Activated naive CD4-positive, alpha-beta T cell treated with anti-CD3 and anti-CD28 coated beads, Interleukin-2, amount 50 U/mL, for 72 hours (primary cell): ENCODE results near the gene SYT3. TPM values are rescaled to one million over a fixed set of nuclear protein-coding genes. Genes with fewer than 3 reads are reported as not detected.
A peak's percentile ranks its signal among the peaks of the same experiment; 100 is the strongest.

Experiments used
- ATAC-seq, 2 donors: fragments of 150-1000 bp; cut with Tn5 transposase; 2 replicates each; pipeline ENCODE4 v1.10.0; 2021; ENCODE audit warnings: mild to moderate bottlenecking in 2 of 2, moderate library complexity in 2 of 2
- DNase-seq, 2 donors: peaks; one replicate each; pipeline ENCODE4 v3.0.0; 2021 to 2022; ENCODE audit warnings: low spot score in 2 of 2
- H3K27ac Mint-ChIP-seq, 2 donors: one replicate each; pipeline ENCODE4 v1.8.0; 2022; ENCODE audit warnings: mild to moderate bottlenecking in 2 of 2, mixed read lengths in 2 of 2
- H3K36me3 Mint-ChIP-seq, 2 donors: one replicate each; pipeline ENCODE4 v1.8.0; 2022; ENCODE audit warnings: mixed read lengths in 2 of 2
- H3K9me3 Mint-ChIP-seq, 2 donors: one replicate each; pipeline ENCODE4 v1.8.0; 2022; ENCODE audit warnings: mixed read lengths in 2 of 2
- total RNA-seq, 2 donors: library from RNA; stranded (reverse); gene quantifications; one replicate each; pipeline ENCODE4 v1.2.3, GENCODE V29; 2022

SYT3 gene
- total RNA-seq, 2 donors from 2014 or later: 0.23 TPM; not detected in 1

DNA sequence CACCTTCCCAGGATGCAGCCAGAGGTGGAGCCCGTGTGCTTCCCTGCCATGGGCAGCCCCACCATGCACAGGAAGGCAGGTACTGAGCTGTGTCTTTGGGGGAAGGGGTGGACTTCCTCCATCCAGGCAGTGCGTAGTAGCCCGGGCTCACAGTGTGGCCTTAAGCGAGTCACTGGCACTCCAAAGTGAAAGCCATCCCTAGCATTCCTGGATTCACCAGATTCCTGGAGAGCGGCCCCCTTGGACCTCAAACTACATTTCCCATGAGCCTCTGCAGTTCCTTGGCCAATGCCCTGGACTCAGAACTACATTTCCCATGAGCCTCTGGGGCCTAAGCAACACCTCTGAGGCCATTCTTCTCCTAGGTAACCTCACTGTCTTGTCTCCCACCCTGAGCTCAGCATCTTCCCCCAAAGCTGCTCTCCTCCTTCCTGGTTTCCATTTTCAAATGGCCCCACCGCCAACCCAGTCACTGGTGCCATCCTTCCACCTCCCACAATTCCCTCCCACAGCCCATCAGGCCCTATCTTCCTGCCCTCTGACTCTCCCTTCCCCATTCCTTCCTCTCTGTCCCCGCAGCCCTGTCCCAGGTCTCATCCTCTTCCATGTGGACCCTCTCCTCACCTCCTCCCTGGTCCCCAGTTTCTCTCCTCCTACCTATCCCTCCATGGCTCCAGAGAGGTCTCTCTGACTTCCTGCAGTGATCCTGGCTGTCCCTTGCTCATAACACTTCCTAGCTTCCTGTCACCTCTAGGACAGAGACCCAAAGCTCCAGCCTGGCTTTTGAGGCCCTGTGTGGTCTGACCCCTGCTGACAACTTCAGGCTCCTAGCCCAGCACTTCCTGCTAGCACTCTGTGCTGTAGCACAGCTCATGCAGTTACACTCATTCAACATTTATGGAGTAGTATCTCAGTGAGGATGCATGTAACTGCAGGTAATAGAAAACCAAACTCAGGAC, 10.0 kb upstream of the SYT3 start, which contains the start of gene C19orf81:
C19orf81 (plus strand) TSS at position 13 of the 959 bp plus-strand sequence; CDS start at position 13, 0 bp downstream.
- DNase-seq (no peak), ATAC-seq (peak in 1 of 2 donors; percentile 53)
- Mint-ChIP-seq H3K9me3 (peaks cover 0 to 10% of the 10 kb centered on the region in 2 donors), H3K36me3 (peaks cover 0 to 2% of the 10 kb centered on the region in 2 donors), H3K27ac (no peak within 1 kb of the TSS)

DNA sequence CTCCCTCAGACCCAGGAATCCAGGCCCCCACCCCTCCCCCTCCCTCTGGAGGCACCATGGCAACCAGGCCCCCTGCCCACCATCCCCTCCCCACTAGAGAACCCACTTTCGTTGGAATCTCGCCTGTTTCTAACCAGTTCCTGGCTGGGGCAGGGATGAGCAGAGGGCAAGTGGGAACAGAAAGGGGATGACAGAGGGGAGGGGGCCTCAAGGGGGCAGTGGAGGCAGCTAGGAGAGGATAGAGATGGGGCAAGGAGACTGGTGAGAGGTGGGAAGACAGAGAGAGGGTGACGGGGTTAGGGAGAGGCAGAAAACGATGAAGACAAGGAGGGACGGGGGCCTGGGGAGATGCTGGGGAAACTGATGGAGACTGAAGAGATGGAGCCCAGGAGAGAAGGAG, 9.0 kb upstream of the SYT3 start:
- DNase-seq (no peak), ATAC-seq (no peak)
- Mint-ChIP-seq H3K9me3 (peaks cover 0 to 3% of the 10 kb centered on the region in 2 donors), H3K27ac (no peak overlapping the region), H3K36me3 (no peaks in the 10 kb centered on the region)

DNA sequence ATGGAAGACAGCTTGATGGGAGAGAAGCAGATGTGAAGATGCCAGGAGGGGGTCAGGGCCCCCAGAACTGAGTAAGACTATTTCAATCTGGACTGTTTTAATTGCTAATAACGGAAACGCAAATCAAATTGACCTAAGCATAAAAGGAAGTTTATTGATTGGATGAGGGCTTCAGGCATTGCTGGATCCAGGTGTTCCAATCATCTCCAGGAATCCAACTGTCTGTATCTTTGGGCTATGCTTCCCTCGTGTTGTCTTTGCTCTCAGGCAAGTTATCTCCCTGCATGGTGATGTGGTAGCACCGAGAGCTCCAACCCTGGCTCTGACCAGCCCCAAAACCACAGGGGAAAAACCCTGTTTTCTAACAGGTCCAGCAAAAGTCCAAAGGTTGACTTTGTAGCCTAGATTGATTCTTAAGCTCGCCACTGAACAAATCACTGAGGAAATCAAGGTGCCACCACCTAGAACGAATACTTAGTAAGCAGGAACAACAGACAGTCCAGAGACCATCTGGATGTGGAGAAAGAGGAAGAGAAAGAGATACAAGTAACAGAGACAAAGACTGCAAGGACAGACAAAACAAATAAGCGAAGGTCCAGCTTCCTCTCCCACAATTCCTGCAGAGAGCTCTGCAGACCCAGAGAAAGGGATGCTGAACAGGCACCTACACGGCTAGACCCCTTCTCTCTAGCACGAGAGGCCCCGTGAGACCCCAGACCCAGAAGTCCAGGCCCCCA, 8.4 kb upstream of the SYT3 start:
- ATAC-seq (no peak), DNase-seq (no peak)
- Mint-ChIP-seq H3K36me3 (no peaks in the 10 kb centered on the region), H3K9me3 (peaks cover 0 to 3% of the 10 kb centered on the region in 2 donors), H3K27ac (no peak overlapping the region)

DNA sequence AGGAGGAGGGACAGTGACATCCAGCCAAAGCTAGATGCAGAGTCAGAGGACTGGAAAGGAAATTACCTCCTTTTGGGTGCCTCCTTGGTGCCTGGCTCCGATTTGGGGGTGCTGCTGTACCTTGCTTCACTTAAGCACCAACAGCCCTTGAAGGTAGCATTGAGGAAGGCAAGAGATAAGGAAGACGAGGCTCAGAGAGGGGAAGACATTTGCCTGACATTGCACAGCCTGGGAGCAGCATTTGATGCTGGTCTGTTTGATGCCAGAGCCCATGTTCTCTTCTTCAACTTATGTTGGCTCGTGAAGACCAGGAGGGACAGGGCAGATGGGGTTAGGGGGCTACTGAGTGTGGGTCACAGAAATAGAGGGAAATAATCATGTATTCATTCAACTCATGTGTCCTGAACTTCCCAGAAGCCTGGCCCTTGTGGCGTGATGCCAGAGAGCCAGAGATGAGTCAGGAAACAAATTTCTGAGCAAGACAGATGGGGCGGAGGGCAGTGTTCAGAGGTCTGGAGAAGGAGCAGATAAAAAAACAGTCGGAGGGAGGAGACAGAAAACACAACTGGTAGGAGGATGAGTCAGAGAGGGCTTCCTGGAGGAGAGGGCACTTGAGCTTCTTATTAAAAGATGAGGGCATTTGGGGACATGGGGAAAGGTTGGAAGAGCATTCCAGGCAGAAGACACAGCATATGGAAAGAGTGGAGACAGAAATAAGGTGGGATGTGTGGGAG, 6.6 kb upstream of the SYT3 start:
- Mint-ChIP-seq H3K36me3 (no peaks in the 10 kb centered on the region), H3K27ac (no peak overlapping the region), H3K9me3 (peaks cover 0 to 3% of the 10 kb centered on the region in 2 donors)
- ATAC-seq (no peak), DNase-seq (no peak)

DNA sequence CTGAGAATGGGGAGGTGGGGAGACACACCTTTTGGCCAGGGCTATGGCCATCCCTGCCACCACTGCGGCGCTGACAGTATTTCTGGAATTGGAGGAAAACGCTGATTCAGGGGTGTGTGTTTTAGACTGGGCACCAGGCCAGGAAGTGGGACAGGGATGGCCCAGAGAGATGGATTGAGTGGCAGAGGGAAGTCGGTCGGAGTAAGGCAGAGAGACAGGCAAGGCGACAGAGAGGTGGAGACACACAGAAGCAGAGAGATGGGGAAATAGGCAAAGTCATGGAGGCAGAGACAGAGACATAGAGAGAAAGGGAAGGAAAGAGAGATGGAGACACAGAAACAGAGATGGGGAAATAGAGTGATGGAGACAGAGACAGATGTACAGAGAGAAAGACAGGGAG, 5.4 kb upstream of the SYT3 start:
- ATAC-seq: no peak
- DNase-seq: no peak
- Mint-ChIP-seq H3K9me3 (peaks cover 0 to 3% of the 10 kb centered on the region in 2 donors), H3K36me3 (no peaks in the 10 kb centered on the region), H3K27ac (no peak overlapping the region)

DNA sequence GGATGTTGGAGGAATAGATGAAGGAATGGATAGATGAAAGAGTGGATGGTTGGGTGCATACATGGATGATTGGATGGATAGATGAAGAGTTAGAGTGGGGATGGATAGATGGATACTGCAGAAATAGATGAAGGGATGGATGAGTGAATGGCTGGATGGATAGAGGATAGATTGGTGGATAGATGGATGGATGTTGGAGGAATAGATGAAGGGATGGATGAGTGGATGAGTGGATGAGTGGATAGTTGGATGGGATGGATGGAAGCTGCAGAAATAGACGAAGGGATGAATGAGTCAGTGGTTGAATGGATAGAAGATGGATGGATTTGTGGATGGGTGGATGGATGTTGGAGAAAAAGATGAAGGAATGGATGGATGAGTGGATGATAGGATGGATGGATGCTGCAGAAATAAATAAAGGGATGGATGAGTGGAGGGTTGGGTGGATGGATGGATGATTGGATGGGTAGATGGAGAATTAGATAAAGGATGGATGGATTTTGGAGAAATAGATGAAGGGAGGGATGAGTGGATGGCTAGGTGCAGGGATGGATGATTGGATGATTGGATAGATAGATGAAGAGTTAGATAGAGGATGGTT, 4.7 kb upstream of the SYT3 start:
- DNase-seq (no peak), ATAC-seq (no peak)
- no peak overlapping the region for H3K27ac Mint-ChIP-seq
- H3K36me3 Mint-ChIP-seq: no peaks in the 10 kb centered on the region
- no peaks in the 10 kb centered on the region for H3K9me3 Mint-ChIP-seq

DNA sequence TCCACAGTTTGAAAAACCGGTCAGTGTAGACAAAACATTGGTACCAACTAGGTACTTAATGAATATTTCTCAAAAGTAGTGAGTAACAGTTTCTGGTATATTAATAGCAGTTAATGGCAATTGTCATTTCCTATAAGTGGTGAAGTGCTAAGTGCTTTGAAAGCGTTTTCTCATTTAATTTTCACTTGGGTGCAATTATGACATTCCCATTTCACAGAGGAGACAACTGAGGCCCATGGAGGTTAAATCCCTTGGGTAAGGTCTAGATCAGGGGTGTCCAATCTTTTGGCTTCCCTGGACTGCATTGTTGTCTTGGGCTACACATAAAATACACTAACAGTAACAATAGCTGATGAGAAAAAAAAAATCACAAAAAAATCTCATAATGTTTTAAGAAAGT, 687 bp upstream of the SYT3 start:
- no peak for ATAC-seq
- peaks cover 0 to 25% of the 10 kb centered on the region in 2 donors for H3K36me3 Mint-ChIP-seq
- peaks cover under 1 to 5% of the 10 kb centered on the region in 2 donors for H3K9me3 Mint-ChIP-seq
- DNase-seq: no peak
- H3K27ac Mint-ChIP-seq: no peak overlapping the region

DNA sequence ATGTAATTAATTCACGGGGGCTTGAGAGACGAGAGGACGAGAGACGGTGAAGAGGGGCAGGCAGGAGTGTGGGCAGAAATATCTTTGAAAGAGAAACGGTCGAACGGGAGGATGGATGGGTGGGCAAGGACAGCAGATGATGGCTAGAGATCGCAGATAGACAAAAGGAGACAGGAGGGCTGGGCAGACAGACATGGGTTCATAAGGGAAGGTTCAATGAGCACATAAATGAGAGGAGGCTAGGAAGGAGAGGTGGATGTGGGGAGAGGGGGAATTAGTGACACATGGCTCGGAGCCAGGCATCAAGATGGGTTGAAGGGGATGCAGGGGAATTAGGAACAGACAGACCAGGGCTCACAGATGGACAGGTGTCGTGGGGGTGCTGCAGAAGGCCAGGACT, 1.1 kb downstream of the SYT3 start:
- Mint-ChIP-seq H3K9me3 (peaks cover 9 to 14% of the 10 kb centered on the region in 2 donors), H3K27ac (no peak overlapping the region), H3K36me3 (peaks cover 0 to 29% of the 10 kb centered on the region in 2 donors)
- DNase-seq (no peak), ATAC-seq (no peak)

DNA sequence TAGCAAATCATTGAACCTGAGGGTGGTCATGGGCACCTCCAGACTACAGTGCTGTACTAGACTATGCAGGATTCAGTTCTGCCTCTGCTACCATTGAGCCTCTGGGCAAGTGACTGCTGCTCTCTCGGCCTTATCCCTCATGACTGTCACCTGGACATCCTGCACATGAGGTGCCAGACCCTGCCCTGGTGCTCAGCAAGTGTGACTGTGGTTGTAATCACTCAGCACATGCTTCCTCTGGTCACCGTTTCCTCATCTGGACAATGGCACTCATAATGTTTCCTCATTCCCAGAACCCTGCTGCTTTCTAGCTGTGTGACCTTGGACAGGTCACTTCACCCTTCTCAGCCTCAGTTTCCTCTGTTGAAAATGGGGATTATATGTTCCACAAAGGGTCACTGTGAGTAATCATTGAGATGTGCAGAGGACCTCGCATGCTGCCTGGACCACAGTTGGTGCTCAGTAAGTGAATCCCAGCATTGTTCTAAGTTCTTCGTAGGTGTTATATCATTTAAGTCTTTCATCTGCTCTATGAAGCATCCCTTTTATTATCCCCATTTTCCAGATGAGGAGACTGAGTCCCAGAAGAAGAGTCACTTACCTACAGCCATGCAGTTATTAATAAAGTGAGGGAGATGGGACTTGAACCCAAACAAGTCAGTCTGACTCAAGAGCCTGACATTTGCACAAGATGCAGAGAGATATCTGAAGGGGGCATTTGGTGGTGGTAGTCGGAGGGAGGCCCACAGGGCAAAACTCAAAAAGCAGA, 3.2 kb downstream of the SYT3 start:
- Mint-ChIP-seq H3K36me3 (peaks cover 6 to 33% of the 10 kb centered on the region in 2 donors), H3K27ac (no peak overlapping the region), H3K9me3 (peaks cover 13 to 18% of the 10 kb centered on the region in 2 donors)
- DNase-seq (no peak), ATAC-seq (no peak)

DNA sequence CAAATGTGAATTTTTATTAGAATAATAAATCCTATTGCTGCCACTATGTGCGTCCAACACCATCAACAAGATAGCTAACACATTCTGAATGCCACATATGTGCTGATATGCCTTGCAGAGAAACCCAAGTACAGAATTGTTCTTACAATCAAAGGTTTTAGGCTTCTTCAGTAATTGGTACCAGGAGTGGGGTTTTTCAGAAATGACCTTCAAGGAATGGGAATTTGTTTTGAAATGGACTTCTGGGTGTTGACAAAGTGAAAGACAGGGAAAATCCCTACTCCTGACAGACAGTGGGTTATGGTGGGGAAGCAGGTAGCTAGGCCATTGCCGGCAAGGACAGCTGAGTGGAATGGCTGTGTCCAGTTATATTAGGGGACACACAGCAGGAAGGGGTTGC, 5.7 kb downstream of the SYT3 start:
- no peak for ATAC-seq
- DNase-seq: no peak
- Mint-ChIP-seq H3K27ac (no peak overlapping the region), H3K9me3 (peaks cover 13 to 18% of the 10 kb centered on the region in 2 donors), H3K36me3 (peaks cover 6 to 33% of the 10 kb centered on the region in 2 donors)

DNA sequence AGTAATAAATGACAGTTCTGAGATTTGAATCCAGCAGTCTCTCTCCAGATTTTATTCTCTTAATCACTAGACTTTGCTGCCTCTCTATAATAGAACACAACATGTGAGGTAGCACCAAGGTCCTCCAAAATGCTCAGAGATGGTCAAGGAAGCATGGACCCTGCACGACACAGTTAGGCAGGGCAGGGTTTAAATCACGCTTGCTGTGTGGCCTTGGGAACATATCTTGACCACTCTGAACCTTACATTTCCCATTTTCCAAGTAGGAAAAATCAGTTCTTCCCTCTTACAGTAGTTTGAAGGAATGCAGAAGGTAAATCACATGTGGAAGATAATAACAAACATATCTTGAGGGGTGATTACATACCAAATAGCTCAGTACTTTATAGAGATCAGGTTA, 6.3 kb downstream of the SYT3 start:
- ATAC-seq (no peak), DNase-seq (no peak)
- Mint-ChIP-seq H3K27ac (no peak overlapping the region), H3K36me3 (peaks cover 6 to 28% of the 10 kb centered on the region in 2 donors), H3K9me3 (peaks cover 13 to 18% of the 10 kb centered on the region in 2 donors)

DNA sequence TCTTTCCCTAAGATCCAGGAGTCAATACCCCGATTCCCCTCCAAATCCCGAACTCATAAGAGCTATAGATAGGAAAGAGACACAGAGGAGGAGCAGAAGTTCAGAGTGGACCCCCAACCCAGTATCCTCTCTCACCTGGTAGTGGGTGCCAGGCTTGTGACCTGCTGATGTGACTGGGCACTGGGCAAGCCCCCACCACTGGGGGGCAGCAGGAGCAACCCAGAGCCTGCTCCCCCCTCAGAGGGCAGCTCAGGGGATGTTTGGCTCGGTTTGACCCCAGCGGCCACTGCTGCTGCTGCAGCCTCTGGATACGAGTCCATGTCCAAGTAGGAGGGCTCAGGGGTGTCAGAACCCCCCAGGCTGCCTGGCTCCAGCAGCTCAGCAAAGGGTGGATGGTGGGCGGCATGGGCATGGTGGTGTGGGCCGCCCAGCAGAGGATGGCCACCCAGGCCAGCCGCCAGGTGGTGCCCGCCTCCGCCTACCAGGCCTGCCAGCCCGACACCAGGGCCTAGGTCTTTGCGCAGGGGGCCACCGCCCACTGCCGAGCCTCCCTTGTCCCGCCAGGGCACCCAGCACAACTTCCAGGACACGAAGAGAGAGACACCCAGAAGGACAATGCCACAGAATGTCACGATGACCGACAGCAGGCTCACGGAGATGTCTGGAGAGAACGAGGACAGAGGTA, 7.4 kb downstream of the SYT3 start:
- DNase-seq: no peak
- H3K27ac Mint-ChIP-seq: no peak overlapping the region
- ATAC-seq: no peak
- peaks cover 13 to 14% of the 10 kb centered on the region in 2 donors for H3K9me3 Mint-ChIP-seq
- peaks cover 6 to 21% of the 10 kb centered on the region in 2 donors for H3K36me3 Mint-ChIP-seq

DNA sequence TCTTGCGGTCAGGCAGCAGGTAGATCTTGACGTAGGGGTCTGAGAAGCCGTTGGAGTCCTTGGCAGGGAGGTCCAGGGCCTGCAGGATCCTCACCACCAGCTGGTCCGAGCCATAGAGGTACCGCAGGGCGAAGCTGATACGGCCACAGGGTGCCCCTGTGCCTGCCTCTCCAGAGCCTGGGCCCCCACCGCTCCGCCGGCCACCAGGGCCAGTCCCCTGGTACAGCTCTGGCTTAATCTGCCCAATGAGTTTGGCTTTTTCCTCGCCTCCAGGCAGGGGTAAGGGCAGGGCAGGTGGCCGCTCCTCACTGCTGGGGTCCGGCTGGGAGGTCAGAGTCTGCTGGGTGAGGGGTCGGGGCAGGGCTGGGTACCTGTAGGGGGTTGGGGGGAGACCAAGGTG, 9.9 kb downstream of the SYT3 start:
- peaks cover 8 to 9% of the 10 kb centered on the region in 2 donors for H3K9me3 Mint-ChIP-seq
- ATAC-seq (no peak), DNase-seq (no peak)
- H3K27ac Mint-ChIP-seq: no peak overlapping the region
- H3K36me3 Mint-ChIP-seq: peaks cover 4 to 6% of the 10 kb centered on the region in 2 donors

DNA sequence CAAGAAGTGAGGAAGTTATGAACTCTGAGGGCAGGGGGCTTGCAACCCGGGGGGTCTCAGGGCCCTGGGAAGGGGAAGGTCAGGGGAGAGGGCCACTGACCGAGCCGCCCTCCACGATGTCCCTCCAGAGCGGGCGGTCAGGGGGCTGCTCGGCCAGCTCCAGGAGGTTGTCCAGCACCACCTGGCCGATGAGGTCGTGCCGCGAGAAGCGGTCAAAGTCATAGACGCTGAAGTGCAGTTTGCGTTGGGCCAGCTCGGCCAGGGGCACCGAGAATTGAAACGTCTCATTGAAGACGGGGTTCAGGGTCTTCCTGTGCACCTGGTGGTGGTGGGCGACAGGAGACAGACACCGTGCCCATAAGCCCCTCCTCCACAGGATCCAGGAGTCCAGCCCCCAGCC, 10.5 kb downstream of the SYT3 start:
- H3K27ac Mint-ChIP-seq: no peak overlapping the region
- DNase-seq: no peak
- H3K9me3 Mint-ChIP-seq: peaks cover 8% of the 10 kb centered on the region in 2 donors
- no peak for ATAC-seq
- peaks cover 4 to 6% of the 10 kb centered on the region in 2 donors for H3K36me3 Mint-ChIP-seq

DNA sequence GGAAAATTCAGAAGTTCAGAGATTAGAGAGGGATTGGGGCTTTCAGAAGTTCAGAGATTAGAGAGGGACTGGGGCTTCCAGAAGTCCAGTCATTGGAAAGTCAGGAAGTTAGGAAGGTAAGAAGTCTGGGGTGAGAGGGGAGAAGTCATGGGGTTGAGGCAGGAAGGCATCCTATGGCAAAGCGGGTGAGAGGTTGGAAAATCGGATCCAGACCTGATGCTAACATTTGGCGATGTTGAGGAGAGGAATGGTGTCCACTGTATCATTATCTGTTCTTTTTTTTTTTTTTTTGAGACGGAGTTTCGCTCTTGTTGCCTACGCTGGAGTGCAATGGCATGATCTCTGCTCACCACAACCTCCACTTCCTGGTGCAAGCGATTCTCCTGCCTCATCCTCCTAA, 11.1 kb downstream of the SYT3 start:
- Mint-ChIP-seq H3K9me3 (peaks cover 3 to 5% of the 10 kb centered on the region in 2 donors), H3K36me3 (peaks cover 4 to 6% of the 10 kb centered on the region in 2 donors), H3K27ac (no peak overlapping the region)
- ATAC-seq: no peak
- DNase-seq: no peak
